NB4 (cell line): ENCODE results near the gene GPAM.

ENCODE experiments used
- CTCF ChIP-seq: IDR thresholded peaks from one replicate; pipeline ENCODE4 v1.5.1; 2012; ENCODE audit warnings: low read depth, low read length
- POLR2A ChIP-seq: IDR thresholded peaks from 2 replicates; pipeline ENCODE4 v1.6.1; 2011; ENCODE audit warnings: mild to moderate bottlenecking; ENCODE audit not compliant: insufficient read length; ENCODE audit errors: extremely low read depth

- TF ChIP-seq CTCF (no peak), POLR2A (no peak)
These were observed 27.1 kb upstream of the GPAM start for GRCh38 chr10:112210666-112211065.
